ENCODE measurements around the gene TMEM181.

GRCh38 chr6:158620963-158621693, 61.2 kb downstream of the TMEM181 start:
- no peak for TF ChIP-seq EZH2 (IDR thresholded peaks at IDR 0.05; ENCODE audit: low read length, missing control alignments)
- TF ChIP-seq, protein P1, sequence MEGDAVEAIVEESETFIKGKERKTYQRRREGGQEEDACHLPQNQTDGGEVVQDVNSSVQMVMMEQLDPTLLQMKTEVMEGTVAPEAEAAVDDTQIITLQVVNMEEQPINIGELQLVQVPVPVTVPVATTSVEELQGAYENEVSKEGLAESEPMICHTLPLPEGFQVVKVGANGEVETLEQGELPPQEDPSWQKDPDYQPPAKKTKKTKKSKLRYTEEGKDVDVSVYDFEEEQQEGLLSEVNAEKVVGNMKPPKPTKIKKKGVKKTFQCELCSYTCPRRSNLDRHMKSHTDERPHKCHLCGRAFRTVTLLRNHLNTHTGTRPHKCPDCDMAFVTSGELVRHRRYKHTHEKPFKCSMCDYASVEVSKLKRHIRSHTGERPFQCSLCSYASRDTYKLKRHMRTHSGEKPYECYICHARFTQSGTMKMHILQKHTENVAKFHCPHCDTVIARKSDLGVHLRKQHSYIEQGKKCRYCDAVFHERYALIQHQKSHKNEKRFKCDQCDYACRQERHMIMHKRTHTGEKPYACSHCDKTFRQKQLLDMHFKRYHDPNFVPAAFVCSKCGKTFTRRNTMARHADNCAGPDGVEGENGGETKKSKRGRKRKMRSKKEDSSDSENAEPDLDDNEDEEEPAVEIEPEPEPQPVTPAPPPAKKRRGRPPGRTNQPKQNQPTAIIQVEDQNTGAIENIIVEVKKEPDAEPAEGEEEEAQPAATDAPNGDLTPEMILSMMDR (conservative IDR thresholded peaks at IDR 0.05 in 1 of 2, IDR thresholded peaks at IDR 0.05 in 1 of 2; ENCODE audit: low read depth in 1 of 2, low read length in 2 of 2), result no peak

Data from fibroblast of lung (primary cell).